K562 (cell line): Measurements from ENCODE around the gene TM4SF4.

Experiments
- CREB1 ChIP-seq, 2 experiments: sonication (generic) in 1 of 2; formaldehyde crosslinking in 1 of 2; IDR thresholded peaks; 2 replicates each; pipeline versions ENCODE4 v1.6.1 to v1.8.0; 2012 to 2022; ENCODE audit warnings: inconsistent platforms in 1 of 2, mild to moderate bottlenecking in 1 of 2, missing genetic modification reagents in 1 of 2, moderate library complexity in 1 of 2
- EGR1 ChIP-seq: fragments of 450-650 bp; conservative IDR thresholded peaks from 2 replicates; pipeline ENCODE4 v1.6.1; 2017; ENCODE audit warnings: mild to moderate bottlenecking
- TFAP4 ChIP-seq: sonication (generic); formaldehyde crosslinking; IDR thresholded peaks from 2 replicates; pipeline ENCODE4 v1.8.0; 2022; ENCODE audit warnings: missing genetic modification reagents, mild to moderate bottlenecking, moderate library complexity, borderline replicate concordance
- ZNF354B ChIP-seq: fragments of 250-450 bp; sonication (Bioruptor Pico); IDR thresholded peaks from 2 replicates; pipeline ENCODE4 v1.4.0; 2020
- ZZZ3 ChIP-seq: fragments of 450-650 bp; IDR thresholded peaks from 2 replicates; pipeline ENCODE4 v1.6.1; 2016; ENCODE audit warnings: antibody characterized with exemption, mild to moderate bottlenecking, moderate library complexity

- no peak for TF ChIP-seq EGR1
- no peak for TF ChIP-seq TFAP4
- no peak for TF ChIP-seq ZNF354B
- TF ChIP-seq CREB1 (IDR thresholded peaks at IDR 0.05), result no peak
- TF ChIP-seq CREB1 (CRISPR knock-in tag; IDR thresholded peaks at IDR 0.05), result no peak
- TF ChIP-seq ZZZ3, result no peak
Measured at GRCh38 chr3:149514471-149514870, 40.0 kb downstream of the TM4SF4 start.
